ENCODE measurements around the gene ATAD5.

ATAD5 gene

DNA sequence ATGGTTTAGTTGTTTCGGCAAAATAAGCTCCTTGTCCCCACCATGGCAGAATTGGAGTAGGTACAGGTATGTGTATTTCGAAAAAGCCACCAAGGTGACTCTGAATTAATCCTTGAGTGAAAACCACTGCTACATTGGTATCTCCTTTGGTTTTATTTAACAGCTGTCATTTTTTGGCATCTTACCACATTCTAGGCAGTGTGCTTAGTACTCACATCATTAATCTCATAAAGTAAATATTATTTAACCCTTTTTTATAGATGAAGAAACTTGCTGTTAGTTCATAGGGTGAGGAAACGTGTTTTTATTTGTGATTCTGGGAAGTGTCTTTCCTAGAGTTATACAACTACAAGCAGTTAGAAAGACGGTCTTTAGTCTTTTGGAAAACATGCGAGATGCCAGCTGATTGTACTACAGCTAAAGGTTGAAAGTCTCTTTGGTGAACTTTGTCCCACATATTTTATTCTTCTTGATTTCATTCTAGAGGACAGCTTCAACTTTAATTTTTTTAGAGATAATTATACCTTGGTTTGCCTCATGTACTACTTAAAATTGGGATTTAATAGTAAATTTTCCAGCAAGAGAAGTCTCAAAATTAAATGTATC, 6.5 kb downstream of the ATAD5 start:
- DNase-seq (ENCODE audit: low read depth) = no peak
- no peak overlapping the region for H3K4me3 ChIP-seq (replicated peaks; ENCODE audit: low read depth, low read length)
- TF ChIP-seq, protein P1, sequence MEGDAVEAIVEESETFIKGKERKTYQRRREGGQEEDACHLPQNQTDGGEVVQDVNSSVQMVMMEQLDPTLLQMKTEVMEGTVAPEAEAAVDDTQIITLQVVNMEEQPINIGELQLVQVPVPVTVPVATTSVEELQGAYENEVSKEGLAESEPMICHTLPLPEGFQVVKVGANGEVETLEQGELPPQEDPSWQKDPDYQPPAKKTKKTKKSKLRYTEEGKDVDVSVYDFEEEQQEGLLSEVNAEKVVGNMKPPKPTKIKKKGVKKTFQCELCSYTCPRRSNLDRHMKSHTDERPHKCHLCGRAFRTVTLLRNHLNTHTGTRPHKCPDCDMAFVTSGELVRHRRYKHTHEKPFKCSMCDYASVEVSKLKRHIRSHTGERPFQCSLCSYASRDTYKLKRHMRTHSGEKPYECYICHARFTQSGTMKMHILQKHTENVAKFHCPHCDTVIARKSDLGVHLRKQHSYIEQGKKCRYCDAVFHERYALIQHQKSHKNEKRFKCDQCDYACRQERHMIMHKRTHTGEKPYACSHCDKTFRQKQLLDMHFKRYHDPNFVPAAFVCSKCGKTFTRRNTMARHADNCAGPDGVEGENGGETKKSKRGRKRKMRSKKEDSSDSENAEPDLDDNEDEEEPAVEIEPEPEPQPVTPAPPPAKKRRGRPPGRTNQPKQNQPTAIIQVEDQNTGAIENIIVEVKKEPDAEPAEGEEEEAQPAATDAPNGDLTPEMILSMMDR (IDR thresholded peaks at IDR 0.05; ENCODE audit: low read length, missing control alignments) = no peak

DNA sequence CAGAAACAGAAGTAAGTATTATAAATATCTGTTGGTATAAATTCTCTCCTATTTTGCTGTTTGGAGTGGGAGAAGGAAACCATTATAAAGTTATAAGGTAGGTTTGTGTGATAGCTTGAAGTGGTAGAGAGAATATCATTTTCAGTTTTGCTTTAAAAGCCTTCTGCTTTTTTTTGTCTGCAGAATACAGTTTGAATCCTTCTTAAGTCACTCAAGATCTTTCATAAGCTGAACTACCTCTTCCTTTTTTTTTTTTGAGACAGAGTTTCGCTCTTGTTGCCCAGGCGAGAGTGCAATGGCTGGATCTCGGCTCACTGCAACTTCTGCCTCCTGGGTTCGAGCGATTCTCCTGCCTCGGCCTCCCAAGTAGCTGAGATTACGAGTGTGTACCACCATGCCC, 9.0 kb downstream of the ATAD5 start:
- H3K4me3 ChIP-seq (replicated peaks; ENCODE audit: low read depth, low read length) = no peak overlapping the region
- TF ChIP-seq, protein P1 (IDR thresholded peaks at IDR 0.05; ENCODE audit: low read length, missing control alignments) = no peak
- no peak for DNase-seq (ENCODE audit: low read depth)

DNA sequence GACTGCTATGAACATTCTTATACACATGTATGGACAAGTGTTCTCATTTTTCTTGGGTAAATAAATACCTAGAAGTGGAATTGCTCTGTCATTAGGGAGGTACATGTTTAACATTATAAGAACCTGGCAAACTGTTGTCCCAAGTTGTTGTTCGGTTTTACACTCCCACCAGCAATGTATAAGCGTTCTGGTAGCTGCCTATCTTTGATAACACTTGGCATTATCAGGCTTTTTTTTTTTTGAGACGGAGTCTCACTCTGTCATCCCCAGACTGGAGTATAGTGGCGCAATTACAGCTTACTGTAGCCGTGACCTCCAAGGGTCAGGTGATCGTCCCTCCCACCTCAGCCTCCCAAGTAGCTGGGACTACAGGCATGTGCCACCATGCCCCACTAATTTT, 16.3 kb downstream of the ATAD5 start:
- TF ChIP-seq, protein P1 (IDR thresholded peaks at IDR 0.05; ENCODE audit: low read length, missing control alignments) = no peak
- no peak for DNase-seq (ENCODE audit: low read depth)
- no peak overlapping the region for H3K4me3 ChIP-seq (replicated peaks; ENCODE audit: low read depth, low read length)

DNA sequence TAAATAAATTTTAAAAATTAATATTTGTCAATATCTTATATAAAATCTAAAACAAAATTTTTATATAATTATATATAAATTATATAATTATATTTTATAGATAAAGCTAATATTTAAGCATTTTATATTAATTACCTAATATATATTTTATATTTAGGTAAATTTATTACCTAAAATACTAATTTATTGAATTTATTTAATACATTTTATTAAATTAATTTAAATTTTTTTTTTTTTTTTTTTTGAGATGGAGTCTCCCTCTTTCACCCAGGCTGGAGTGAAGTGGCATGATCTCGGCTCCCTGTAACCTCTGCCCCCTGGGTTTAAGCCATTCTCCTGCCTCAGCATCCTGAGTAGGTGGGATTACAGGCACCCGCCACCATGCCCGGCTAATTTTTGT, 22.4 kb downstream of the ATAD5 start:
- TF ChIP-seq, protein P1 (IDR thresholded peaks at IDR 0.05; ENCODE audit: low read length, missing control alignments) = no peak
- H3K4me3 ChIP-seq (replicated peaks; ENCODE audit: low read depth, low read length) = no peak overlapping the region
- DNase-seq (ENCODE audit: low read depth) = no peak

DNA sequence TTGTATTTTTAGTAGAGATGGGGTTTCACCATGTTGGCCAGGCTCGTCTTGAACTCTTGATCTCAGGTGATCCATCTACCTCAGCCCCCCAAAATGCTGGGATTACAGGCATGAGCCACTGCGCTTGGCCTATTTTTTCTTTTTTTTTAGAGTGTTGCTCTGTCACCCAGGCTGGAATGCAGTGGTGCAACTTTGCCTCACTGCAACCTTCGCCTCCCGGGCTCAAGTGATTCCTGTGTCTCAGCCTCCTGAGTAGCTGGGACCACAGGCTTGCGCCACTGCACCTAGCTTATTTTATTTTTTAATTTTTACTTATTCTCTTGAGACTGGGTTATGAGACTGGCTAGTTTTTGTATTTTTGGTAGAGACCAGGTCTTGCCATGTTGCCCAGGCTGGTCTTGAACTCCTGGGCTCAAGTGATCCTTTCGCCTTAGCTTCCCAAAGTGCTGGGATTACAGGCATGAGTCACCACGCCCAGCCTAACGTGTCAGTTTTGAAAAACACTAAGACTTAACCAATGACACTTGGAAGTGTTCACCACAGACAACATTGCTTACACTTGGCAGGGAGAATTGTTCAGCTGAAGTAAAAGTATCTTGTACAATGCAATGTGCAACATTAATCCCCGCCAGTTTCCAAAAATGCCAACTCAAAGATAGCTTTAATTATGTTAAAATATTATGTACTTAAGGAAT, 26.9 kb downstream of the ATAD5 start:
- DNase-seq (ENCODE audit: low read depth) = no peak
- H3K4me3 ChIP-seq (replicated peaks; ENCODE audit: low read depth, low read length) = no peak overlapping the region
- TF ChIP-seq, protein P1 (IDR thresholded peaks at IDR 0.05; ENCODE audit: low read length, missing control alignments) = no peak

DNA sequence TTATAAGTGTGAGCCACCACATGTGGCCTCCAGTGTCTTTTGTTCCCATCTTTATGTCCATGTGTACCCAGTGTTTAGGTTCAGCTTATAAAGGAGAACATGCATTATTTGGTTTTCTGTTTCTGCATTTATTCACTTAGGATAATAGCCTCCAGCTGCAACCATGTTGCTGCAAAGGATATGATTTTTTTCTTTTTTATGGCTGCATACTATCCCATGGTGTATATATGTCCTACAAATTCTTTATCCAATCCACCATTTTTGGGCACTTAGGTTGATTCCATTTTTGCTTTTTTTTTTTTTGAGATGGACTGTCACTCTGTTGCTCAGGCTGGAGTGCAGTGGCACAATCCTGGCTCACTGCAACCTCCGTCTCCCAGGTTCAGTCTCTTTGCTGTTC, 32.9 kb downstream of the ATAD5 start:
- DNase-seq (ENCODE audit: low read depth) = no peak
- no peak overlapping the region for H3K4me3 ChIP-seq (replicated peaks; ENCODE audit: low read depth, low read length)
- TF ChIP-seq, protein P1 (IDR thresholded peaks at IDR 0.05; ENCODE audit: low read length, missing control alignments) = no peak

DNA sequence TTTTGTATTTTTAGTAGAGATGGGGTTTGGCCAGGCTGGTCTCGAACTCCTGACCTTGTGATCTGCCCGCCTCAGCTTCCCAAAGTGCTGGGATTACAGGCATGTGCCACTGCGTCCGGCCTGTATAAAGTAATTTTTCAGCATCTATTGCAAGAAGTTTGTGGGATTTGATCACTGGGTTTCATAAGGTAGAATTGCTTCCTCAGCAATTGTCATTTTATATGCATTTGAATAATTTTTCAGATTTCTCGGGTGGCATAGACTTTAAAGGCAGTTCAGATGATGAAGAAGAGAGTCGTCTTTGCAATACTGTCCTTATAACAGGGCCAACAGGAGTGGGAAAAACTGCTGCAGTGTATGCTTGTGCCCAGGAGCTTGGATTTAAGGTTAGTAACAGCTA, 37.2 kb downstream of the ATAD5 start:
- TF ChIP-seq, protein P1 (IDR thresholded peaks at IDR 0.05; ENCODE audit: low read length, missing control alignments) = no peak
- H3K4me3 ChIP-seq (replicated peaks; ENCODE audit: low read depth, low read length) = no peak overlapping the region
- no peak for DNase-seq (ENCODE audit: low read depth)
